Stimulated activated CD4-positive, alpha-beta T cell treated with anti-CD3 and anti-CD28 coated beads, Interleukin-4, amount 100 ng/mL, for 1 hour (primary cell): Measurements from ENCODE around the gene C2CD3.
"Not testable (repeated sequence)": the region's sequence is repeated elsewhere in the genome, so short reads cannot be mapped to it uniquely, and the experiment has no call there.

Source experiments
- DNase-seq: peaks from one replicate; pipeline ENCODE4 v3.0.0-alpha.2; 2020

The C2CD3 gene

DNA sequence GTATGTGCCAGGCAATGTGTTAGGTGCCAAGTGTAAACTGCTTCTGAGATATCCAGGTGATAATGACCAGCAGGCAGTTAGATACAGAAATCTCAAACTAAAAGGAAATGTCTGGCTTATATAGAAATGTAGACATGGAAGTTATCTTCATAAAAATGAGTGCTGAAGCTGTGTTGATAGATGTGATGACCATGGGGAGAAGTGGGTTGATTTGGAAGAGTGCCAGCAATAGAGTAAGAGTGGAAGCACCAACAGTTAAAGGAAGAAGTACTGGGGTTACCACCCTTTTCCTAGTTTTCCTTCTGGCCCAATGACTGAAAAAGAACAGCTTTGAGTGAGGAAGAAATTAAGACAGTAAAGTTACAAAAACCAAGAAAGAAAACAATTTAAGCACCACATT lies 68.5 kb downstream of the C2CD3 start:
- DNase-seq = no peak

DNA sequence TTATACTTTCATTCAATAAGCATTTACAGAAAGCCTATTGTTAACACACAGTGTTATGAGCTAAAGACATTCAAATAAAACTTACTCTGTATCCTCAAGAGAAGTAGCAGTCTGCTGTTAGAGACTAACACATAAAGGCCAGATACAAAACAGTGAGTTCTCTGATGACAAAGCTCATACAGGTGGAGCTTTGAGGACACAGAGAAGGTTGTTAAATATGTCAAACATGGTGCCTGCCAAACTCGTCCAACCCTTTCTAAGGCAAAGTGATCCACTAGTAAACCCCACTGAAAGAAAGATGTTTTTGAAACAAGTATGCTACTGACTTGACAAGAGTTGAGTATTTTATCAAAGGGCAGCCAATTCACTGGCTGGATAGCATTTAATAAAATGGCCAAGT lies 70.1 kb downstream of the C2CD3 start:
- DNase-seq = no peak

DNA sequence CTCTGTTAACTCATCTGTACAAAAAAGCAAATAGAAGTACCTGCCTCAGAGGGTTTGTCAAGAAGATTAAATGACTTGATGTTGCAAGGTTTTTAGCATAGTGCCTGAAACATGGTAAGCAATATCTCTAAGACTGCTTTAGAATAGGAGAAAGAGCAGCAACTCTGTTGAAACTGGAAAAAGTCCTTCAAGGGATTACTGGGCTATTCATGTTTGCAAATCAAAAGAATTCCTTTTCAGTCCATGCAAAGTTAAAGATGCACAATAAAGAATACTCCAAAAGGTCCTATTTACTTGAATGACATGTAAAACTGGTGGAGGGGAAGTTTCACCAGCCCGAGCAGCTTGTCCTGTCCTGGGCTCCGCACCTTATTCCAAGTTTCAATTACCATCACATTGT lies 70.6 kb downstream of the C2CD3 start:
- DNase-seq = no peak

DNA sequence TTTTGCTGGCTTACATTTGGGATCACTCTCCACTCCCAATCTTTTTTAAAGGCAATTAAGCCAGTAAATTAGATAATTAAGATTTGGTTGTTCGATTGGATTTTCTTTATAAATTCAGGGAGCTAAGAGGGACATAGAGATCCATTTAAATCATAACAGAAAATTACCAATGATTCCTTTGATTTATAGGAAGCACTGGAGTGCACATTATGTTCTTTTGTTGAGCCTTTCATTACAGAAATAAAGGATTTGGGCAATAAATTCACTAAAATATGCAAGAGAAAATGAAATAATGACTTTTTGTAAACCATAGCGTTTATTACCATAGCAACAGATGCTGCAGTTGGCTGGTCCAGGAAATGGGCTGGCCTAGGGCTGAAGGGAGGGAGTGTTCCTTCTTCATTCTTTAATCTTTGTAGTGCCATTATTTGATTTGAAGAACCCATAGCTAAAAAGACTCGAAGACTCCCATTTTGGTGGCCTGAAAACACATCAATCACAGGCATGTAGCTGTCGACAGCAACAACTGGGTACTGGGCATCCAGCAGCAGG lies 73.0 kb downstream of the C2CD3 start:
- no peak for DNase-seq

DNA sequence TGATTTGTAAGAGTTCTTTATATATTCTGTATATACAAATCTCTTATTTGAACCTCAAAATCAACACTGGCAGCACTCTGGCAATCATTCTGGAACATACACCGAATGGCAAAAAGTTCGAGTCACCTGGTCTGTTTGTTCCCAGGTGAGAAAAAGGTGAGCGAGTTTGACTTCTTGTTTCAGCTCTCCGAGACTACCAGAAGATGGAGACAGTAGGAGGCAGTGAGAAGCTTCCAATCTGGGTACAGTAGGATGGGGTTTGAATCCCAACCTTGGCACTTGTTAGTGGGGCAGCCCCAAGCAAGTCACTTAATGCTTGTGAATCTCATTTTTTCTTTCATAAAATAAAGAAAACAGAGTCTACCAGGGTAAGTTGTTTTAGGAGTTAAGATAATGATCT lies 76.4 kb downstream of the C2CD3 start:
- no peak for DNase-seq

DNA sequence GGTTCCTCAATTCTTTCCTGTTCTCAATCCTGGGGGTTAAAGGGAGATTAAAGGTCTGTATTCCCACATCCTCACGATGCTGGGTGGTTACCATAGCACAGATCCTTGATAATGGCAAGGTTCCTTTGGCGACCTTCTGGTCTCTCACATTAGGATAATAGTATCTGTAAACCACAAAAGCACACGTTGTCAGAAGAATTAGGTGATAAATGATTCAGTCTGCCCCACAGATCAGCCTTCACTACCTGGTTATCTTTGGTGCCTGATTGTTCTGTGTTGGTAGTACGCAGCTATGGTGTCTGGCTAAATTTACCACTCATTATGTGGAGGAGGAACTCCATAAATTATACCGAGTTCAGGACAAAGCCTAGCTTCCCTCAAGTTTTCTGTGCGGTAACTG lies 78.4 kb downstream of the C2CD3 start:
- DNase-seq = no peak

DNA sequence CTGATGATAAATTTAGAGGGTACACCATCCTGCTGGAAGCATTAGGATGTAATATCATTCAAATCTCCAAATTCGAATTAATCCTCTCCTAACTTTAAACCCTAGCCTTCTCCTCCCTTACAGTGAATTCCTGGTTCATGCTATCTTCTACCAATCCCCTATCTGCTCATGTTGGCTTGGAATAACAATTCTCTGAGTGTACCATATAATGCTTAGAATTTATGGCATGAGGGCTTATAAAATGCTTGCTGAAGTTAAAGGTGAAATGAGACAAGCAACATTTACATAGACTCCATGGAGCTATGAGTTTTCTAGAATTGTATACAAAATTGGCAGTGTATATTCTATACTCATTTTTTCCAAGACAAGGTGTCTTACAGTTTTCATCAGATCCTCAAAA lies 79.3 kb downstream of the C2CD3 start:
- DNase-seq = no peak

DNA sequence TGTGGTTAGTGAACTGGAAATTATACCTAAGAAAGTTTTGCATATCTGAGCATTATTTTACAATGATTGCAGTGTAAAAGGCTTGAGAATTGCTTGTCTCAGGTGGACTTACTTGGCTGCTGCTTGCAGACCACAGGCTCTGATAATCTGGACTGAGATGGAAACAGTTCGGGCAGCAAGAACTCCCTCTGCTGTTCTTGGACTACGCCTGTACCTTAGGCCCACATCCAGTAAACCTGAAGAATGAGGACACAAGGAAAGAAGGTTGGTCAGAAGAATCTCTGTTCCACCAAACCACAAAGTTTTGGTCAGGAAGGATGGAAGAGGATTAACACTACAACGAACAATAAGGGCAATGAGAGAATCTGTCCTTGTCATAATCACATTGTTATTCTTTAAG lies 80.1 kb downstream of the C2CD3 start:
- DNase-seq = no peak

DNA sequence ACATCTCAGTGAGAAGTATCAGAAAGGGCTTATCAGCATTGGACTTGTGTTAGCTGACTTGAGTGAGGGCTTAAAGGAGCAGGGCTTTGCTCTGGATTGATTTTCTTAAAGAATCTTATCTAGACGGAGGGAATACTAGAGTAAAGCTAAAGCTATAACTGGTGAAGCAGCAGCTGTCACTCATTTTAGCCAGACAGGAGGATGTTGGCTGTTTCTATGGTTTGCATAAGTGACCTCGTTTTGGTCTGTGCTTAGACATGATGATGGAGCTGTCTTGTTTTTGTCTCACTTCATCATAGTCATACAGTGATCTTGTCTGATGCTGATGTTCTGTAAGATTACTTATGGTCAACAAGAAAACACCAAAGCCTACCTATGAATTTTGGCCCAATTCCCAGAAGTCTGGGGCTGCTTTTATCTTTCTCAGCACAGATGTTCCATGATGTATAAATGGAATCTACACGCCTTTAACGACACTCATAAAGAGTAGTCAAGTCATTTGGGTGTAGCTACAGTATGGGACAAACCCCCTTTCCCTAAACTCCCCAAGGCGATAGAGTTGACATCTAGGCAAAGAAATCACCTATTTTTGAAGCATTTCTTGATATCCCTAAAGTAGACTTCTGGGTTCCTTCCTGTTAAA lies 84.4 kb downstream of the C2CD3 start:
- DNase-seq = no peak

DNA sequence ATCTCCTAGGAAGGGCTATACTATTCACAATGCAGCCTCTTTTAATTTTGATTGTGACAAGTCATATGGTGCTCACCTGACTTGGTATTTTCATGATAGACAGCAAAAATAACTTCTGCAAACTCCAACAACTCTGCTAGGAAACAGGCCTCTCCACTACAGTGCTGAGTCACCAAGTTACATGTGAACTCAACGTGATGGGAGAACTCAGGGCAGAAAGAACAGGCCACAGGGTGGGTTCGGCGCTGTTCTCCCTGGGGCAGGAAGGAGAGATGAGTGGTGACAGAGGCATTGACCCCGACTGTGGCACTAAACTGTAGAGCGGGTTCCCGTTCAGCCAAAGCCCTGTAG lies 85.3 kb downstream of the C2CD3 start:
- DNase-seq = no peak

DNA sequence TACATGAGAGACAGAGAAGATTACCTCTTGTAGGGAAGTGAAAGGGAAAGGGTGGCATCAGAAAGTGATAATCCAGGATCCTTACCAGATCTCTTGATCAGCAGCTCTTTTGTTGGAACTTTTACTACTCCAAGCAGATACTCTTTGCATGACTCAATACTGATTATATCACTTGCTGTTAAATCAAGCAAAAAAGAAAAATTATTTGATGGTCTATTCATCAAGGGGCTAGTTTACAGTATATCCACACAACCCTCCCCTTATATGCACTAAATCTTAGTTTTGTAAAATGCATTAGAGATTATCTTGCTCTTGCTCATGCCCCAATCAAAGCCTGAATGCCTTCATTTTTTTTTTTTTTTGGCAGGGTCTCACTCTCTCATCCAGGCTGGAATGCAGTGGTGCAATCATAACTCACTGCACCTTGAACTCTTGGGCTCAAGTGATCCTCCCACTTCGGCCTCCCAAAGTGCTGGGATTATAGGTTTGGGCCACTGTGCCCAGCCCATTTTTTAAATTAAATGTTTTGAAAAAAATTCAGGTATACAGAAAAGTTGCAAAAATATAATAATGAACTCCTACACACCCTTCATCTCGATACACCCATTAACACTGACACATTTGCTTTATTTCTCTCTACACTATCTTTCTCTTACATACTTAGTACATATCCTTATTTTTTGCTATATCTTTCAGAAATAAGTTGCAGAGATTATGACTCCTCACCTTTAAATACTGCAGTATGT lies 85.8 kb downstream of the C2CD3 start:
- DNase-seq = no peak

DNA sequence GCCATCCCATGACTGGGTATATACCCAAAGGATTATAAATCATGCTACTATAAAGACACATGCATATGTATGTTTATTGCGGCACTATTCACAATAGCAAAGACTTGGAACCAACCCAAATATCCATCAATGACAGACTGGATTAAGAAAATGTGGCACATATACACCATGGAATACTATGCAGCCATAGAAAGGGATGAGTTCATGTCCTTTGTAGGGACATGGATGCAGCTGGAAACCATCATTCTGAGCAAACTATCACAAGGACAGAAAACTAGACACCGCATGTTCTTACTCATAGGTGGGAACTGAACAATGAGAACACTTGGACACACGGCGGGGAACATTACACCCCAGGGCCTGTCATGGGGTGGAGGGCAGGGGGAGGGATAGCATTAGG lies 86.9 kb downstream of the C2CD3 start:
- not testable (repeated sequence) for DNase-seq

DNA sequence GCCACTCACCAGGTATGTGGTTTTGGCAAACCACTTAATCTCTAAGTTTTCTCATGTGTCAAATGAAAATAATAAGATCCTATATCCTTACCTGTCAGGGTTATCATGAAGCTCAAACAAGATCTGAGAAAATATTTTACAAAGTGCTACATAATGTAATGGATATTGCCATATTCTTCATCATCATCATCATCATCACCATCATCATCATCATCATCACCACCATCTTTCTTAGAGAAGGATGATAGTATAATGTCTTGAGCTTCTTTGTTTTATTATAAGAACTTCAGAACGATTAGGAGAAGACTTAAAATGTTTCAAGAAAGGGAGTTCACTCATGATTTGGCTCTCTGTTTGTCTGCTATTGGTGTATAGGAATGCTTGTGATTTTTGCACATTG lies 89.4 kb downstream of the C2CD3 start:
- DNase-seq = no peak

DNA sequence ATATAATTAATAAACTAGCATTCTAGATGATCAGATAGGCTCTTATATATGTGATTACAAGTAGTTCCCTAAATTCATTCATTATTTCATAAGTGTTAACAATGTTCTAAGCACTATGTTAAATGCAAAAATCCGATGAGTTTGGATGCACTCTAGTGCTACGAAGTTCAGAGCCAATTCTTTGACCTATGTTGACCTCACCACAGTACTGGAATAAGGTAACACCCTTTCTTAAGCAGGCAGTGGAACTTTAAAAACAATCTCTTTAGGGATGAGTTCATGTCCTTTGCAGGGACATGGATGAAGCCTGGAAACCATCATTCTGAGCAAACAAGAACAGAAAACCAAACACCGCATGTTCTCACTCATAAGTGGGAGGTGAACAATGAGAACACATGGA lies 93.6 kb downstream of the C2CD3 start:
- DNase-seq = no peak

DNA sequence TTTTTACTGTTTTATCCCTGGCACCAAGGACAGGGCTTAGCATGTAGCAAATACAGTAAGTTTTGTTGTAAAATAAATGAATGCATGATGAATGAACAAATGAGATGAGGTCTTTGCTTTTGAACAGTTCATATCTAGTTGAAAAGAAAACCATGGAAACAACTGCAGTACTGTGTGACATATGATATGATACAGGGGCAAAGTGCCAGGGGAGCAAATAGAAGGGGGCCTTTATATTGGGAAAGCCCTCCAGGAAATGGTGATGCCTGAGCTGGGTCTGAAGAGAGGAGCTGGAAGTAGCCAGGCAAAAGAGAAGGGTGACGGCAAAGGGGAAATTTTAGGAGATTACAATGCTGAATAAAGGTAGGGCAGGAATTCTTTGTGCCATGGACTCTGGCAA lies 98.1 kb downstream of the C2CD3 start:
- no peak for DNase-seq

DNA sequence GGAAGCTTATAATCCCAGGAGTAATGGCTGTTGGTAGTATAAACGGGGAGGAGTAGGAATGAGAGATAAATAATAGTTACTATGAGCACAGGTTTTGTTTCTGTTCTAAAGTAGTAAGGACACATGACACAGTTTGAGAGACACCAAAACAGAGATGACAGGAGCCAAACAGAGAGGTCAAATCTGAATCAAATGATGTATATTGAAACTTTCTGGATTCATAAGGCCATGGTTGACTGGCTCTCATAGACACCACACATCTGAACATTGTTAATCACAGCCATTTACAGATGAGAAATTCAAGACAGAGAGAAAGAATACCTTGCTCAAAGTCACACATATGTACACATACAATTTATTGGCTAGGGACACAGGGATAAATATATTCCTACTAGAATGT lies 98.5 kb downstream of the C2CD3 start:
- DNase-seq = no peak

DNA sequence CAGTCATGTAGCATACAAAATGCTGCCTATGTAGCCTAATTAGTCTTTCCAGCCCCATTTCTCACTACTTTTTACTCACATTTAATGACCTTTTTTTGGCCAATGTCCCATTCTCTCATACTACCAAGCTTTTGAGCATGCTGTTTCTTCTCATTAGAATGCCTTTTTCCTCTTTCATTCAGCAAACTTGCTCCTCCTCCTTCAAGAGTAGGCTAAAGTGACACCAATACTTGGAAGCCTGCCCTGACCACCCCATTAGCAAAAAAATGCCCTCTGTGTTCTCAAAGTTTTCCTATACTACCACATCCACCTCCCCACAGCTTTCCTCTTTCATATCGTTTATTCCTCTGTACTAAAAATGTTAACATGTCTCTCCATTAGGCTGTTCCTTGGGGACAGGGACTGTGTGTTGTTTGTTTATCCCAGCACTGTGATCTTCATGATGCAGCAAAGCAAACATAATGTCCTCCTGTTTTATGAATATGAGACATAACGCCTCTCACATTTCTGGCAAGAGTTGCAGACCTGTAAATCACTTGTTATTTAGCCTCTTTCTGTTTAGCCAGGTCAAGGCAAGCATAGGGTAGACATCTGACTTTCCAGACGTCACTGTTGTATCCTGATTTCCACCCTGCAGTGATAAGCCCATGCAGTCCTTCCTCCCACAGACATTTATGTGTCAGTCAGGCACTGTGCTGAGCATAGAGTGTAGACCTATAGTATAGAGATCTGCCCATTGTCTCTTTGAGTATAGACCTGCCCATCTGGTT lies 99.9 kb downstream of the C2CD3 start:
- DNase-seq = no peak

DNA sequence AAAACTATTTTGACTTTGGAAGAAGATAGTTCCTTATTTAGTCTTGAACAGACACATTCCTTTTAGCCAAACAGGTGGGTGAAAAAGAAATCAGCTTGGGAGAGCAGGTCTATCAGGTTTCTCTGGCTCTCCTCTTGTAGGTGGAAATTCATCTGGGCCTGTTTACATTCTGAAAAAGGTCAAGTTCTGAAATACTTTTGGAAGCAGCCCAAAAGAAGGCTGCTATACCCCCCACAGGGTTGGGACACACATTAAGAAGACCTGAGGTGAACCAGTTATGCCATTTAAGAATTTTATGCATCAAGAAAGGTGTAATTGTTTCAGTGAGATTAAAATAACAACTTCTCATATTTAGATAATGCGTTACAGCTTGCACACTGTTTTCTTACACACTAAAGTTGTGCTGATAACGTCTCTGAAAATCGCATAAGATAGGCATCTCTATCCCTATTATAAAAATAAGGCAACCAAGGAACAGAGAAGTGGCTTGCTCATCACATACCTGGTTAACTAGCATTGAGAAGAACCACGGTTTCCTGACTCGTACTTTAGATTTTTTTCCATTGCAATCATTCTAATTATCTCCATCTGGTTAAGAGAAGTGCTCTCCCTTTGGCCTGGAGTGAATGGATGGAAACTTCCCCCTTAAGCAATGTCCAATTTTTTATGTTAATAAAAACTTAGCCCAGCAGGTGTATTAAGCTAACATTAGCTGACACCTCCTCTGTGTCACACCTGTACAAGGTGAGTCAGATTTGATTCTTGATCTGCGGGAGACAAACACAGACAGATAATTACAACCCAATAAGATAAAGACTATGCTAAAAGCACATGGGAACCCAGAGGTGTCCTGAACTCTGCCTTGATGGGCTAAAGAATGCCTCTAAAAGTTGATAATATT lies 101.4 kb downstream of the C2CD3 start:
- no peak for DNase-seq

DNA sequence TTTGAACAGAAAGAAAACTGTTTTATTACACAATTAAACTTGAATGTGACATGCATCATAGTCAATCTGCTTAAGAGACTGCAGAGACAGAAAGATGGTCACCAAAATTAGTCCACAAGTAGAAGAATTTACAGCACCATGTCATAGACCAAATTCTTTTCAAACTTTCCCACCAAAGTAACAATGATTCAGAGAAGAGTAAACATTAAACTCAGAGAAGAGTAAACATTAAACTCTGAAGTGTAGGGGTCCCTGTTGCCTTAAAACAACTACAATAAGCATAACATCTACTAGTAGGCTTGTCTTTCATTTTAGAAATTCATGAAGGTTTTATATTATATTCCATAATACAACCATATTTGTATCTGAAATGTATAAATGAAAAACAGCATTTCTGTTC lies 104.1 kb downstream of the C2CD3 start:
- DNase-seq = not testable (repeated sequence)

DNA sequence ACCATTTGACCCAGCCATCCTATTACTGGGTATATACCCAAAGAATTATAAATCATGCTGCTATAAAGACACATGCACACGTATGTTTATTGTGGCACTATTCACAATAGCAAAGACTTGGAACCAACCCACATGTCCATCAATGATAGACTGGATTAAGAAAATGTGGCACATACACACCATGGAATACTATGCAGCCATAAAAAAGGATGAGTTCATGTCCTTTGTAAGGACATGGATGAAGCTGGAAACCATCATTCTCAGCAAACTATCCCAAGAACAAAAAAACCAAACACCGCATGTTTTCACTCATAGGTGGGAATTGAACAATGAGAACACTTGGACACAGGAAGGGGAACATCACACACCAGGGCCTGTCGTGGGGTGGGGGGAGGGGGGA lies 105.3 kb downstream of the C2CD3 start:
- DNase-seq = not testable (repeated sequence)

DNA sequence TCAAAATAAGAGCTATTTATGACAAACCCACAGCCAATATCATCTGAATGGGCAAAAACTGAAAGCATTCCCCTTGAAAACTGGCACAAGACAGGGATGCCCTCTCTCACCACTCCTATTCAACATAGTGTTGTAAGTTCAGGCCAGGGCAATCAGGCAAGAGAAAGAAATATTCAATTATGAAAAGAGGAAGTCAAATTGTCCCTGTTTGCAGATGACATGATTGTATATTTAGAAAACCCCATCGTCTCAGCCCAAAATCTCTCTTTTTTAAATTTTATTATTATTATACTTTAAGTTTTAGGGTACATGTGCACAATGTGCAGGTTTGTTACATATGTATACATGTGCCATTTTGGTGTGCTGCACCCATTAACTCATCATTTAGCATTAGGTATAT lies 107.2 kb downstream of the C2CD3 start:
- DNase-seq = not testable (repeated sequence)

DNA sequence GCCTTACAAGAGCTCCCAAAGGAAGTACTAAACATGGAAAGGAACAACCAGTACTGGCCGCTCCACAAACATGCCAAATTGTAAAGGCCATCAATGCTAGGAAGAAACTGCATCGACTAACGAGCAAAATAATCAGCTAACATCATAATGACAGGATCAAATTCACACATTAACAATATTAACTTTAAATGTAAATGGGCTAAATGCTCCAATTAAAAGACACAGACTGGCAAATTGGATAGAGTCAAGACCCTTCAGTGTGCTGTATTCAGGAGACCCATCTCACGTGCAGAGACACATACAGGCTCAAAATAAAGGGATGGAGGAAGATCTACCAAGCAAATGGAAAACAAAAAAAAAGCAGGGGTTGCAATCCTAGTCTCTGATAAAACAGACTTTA lies 109.2 kb downstream of the C2CD3 start:
- DNase-seq = not testable (repeated sequence)
